ENCODE results near the gene GLDC.

The GLDC gene

GRCh38 chr9:6640268-6641051 is 5.1 kb downstream of the GLDC start:
- no peak for TF ChIP-seq CTCF (IDR thresholded peaks at IDR 0.05; ENCODE audit: low read depth, low read length)
- H3K4me3 ChIP-seq (ENCODE audit: low read depth, low read length) = no peak overlapping the region
- in situ Hi-C loops (cut with HindIII; ENCODE audit: low sequenced_read_pairs) = no loop called here
- no peak for DNase-seq (ENCODE audit: low read depth, low spot score)

GRCh38 chr9:6639622-6640021 is 5.9 kb downstream of the GLDC start:
- no peak for DNase-seq (ENCODE audit: low read depth, low spot score)
- no peak overlapping the region for H3K4me3 ChIP-seq (ENCODE audit: low read depth, low read length)
- no peak for TF ChIP-seq CTCF (IDR thresholded peaks at IDR 0.05; ENCODE audit: low read depth, low read length)
- in situ Hi-C loops (cut with HindIII; ENCODE audit: low sequenced_read_pairs) = no loop called here

GRCh38 chr9:6634444-6634843 is 11.1 kb downstream of the GLDC start:
- H3K4me3 ChIP-seq (ENCODE audit: low read depth, low read length) = no peak overlapping the region
- no peak for TF ChIP-seq CTCF (IDR thresholded peaks at IDR 0.05; ENCODE audit: low read depth, low read length)
- DNase-seq (ENCODE audit: low read depth, low spot score) = no peak
- in situ Hi-C loops (cut with HindIII; ENCODE audit: low sequenced_read_pairs) = no loop called here

GRCh38 chr9:6633378-6633777 is 12.2 kb downstream of the GLDC start:
- in situ Hi-C loops (cut with HindIII; ENCODE audit: low sequenced_read_pairs) = no loop called here
- DNase-seq (ENCODE audit: low read depth, low spot score) = no peak
- H3K4me3 ChIP-seq (ENCODE audit: low read depth, low read length) = no peak overlapping the region
- TF ChIP-seq CTCF (IDR thresholded peaks at IDR 0.05; ENCODE audit: low read depth, low read length) = no peak

- H3K4me3 ChIP-seq (ENCODE audit: low read depth, low read length) = no peak overlapping the region
- in situ Hi-C loops (cut with HindIII; ENCODE audit: low sequenced_read_pairs) = no loop called here
- TF ChIP-seq CTCF (IDR thresholded peaks at IDR 0.05; ENCODE audit: low read depth, low read length) = no peak
- DNase-seq (ENCODE audit: low read depth, low spot score) = no peak
These were observed 12.9 kb downstream of the GLDC start for GRCh38 chr9:6632516-6633183.

- in situ Hi-C loops (cut with HindIII; ENCODE audit: low sequenced_read_pairs) = no loop called here
- TF ChIP-seq CTCF (IDR thresholded peaks at IDR 0.05; ENCODE audit: low read depth, low read length) = no peak
- H3K4me3 ChIP-seq (ENCODE audit: low read depth, low read length) = no peak overlapping the region
- DNase-seq (ENCODE audit: low read depth, low spot score) = no peak
These were observed 14.4 kb downstream of the GLDC start for GRCh38 chr9:6631207-6631512.
